Lower leg skin (tissue), 4 donors: ENCODE measurements around the gene PRTFDC1. TPM values are rescaled to one million over a fixed set of nuclear protein-coding genes. Genes with fewer than 3 reads are reported as not detected.

Experiments
- DNase-seq, 2 donors: peaks; one replicate each; pipeline ENCODE4 v3.0.0-alpha.2; 2019; ENCODE audit warnings: low spot score in 2 of 2
- H3K4me3 ChIP-seq: fragments of 200-600 bp; sonication (generic); 2 replicates; pipeline ENCODE4 v1.5.1; 2017; ENCODE audit warnings: mild to moderate bottlenecking, low read depth; ENCODE audit not compliant: poor library complexity, severe bottlenecking
- CTCF ChIP-seq, 3 donors: fragments of 450-650 bp; IDR thresholded peaks; one replicate each; pipeline ENCODE4 v1.5.1; 2016; ENCODE audit warnings: antibody characterized with exemption in 3 of 3, mild to moderate bottlenecking in 3 of 3, moderate library complexity in 2 of 3
- POLR2A ChIP-seq, 2 donors: fragments of 450-650 bp; IDR thresholded peaks; one replicate each; pipeline ENCODE4 v1.6.1; 2016 to 2017; ENCODE audit warnings: antibody characterized with exemption in 2 of 2, mild to moderate bottlenecking in 1 of 2, moderate library complexity in 1 of 2
- WGBS, 2 donors: methylation state at CpG; one replicate each; pipeline ENCODE4 v1.1.5; 2018; 5-methylcytosine and 5-hydroxymethylcytosine counted together
- intact Hi-C: fragments of 100-400 bp; cut with DNase I; formaldehyde crosslinking; loops from one replicate; pipeline ENCODE4 v1.15.0; 2023; ENCODE audit warnings: low total_unique reads
- total RNA-seq, 4 donors: library from RNA; depleted of rRNA; stranded (reverse); fragments of >200 nt; gene quantifications; one replicate each; pipeline ENCODE4 v1.1.0, GENCODE V29; 2016

Gene PRTFDC1
- total RNA-seq, 4 donors from 2014 or later: 0.45 to 1.3 TPM; not detected in 2

- H3K4me3 ChIP-seq: no peak overlapping the region
- intact Hi-C loops: no loop called here
- DNase-seq: no peak
- TF ChIP-seq POLR2A (IDR thresholded peaks at IDR 0.05) (no peak), CTCF (IDR thresholded peaks at IDR 0.05) (no peak)
- 67 to 68% methylated on average over 5 of the region's 5 CpGs for WGBS, 2 donors
These were observed 11.2 kb upstream of the PRTFDC1 start for GRCh38 chr10:24963521-24964041.

- no peak overlapping the region for H3K4me3 ChIP-seq
- 57 to 62% methylated on average over 3 of the region's 3 CpGs for WGBS, 2 donors
- TF ChIP-seq CTCF (IDR thresholded peaks at IDR 0.05): no peak
- TF ChIP-seq POLR2A (IDR thresholded peaks at IDR 0.05): no peak
- intact Hi-C loops: no loop called here
- no peak for DNase-seq
These were observed 10.6 kb upstream of the PRTFDC1 start for GRCh38 chr10:24962995-24963394.

GRCh38 chr10:24961582-24961981 is 9.2 kb upstream of the PRTFDC1 start:
- intact Hi-C loops: no loop called here
- DNase-seq: no peak
- no peak for TF ChIP-seq CTCF (IDR thresholded peaks at IDR 0.05)
- TF ChIP-seq POLR2A (IDR thresholded peaks at IDR 0.05): no peak
- H3K4me3 ChIP-seq: no peak overlapping the region
- 88% methylated on average over 4 of the region's 4 CpGs for WGBS, 2 donors

GRCh38 chr10:24959382-24959730 is 7.0 kb upstream of the PRTFDC1 start:
- DNase-seq: no peak
- intact Hi-C loops: no loop called here
- no peak overlapping the region for H3K4me3 ChIP-seq
- WGBS, 2 donors: 42 to 45% methylated on average over 3 of the region's 3 CpGs
- TF ChIP-seq CTCF (IDR thresholded peaks at IDR 0.05): no peak
- no peak for TF ChIP-seq POLR2A (IDR thresholded peaks at IDR 0.05)

- peak in 1 of 2 donors; percentile 27 for DNase-seq
- intact Hi-C loops: no loop called here
- WGBS, 2 donors: 43 to 49% methylated on average over 5 of the region's 5 CpGs
- no peak overlapping the region for H3K4me3 ChIP-seq
- no peak for TF ChIP-seq POLR2A (IDR thresholded peaks at IDR 0.05)
- no peak for TF ChIP-seq CTCF (IDR thresholded peaks at IDR 0.05)
These were observed 6.4 kb upstream of the PRTFDC1 start for GRCh38 chr10:24958721-24959381.
